K562 (cell line): ENCODE measurements around the gene ANKLE1. TPM values are rescaled to one million over a fixed set of nuclear protein-coding genes. Genes with fewer than 3 reads are reported as not detected.

Experiments
- FOXJ3 ChIP-seq: sonication (generic); formaldehyde crosslinking; IDR thresholded peaks from 2 replicates; pipeline ENCODE4 v1.4.0; 2020; ENCODE audit warnings: mild to moderate bottlenecking, missing genetic modification reagents
- HNRNPK ChIP-seq: fragments of 200-400 bp; formaldehyde crosslinking; IDR thresholded peaks from one replicate; pipeline ENCODE4 v1.6.1; 2018; ENCODE audit warnings: mild to moderate bottlenecking, low read depth, low read length; ENCODE audit not compliant: poor library complexity, severe bottlenecking
- MAZ ChIP-seq, 2 experiments: fragments of 450-650 bp in 1 of 2; sonication (generic) in 1 of 2; formaldehyde crosslinking; IDR thresholded peaks in 1 of 2; conservative IDR thresholded peaks in 1 of 2; 2 replicates each; pipeline versions ENCODE4 v1.4.0 to v1.5.0; 2020; ENCODE audit warnings: mild to moderate bottlenecking in 1 of 2, missing genetic modification reagents in 1 of 2
- POLR2A ChIP-seq: fragments of 450-650 bp; conservative IDR thresholded peaks from 2 replicates; pipeline ENCODE4 v1.6.1; 2016
- TGIF2 ChIP-seq: sonication (generic); formaldehyde crosslinking; IDR thresholded peaks from 2 replicates; pipeline ENCODE4 v1.8.1; 2022; ENCODE audit warnings: mild to moderate bottlenecking, missing genetic modification reagents, moderate library complexity
- ZBTB7A ChIP-seq: IDR thresholded peaks from 2 replicates; pipeline ENCODE4 v1.6.1; 2011; ENCODE audit warnings: low read depth, mild to moderate bottlenecking, low read length, moderate library complexity, borderline replicate concordance; ENCODE audit not compliant: control insufficient read depth
- polyA plus RNA-seq, 8 experiments: library from polyadenylated mRNA; depleted of rRNA in 4 of 8; stranded (reverse) in 5 of 8; unstranded in 3 of 8; fragments of >200 nt; fragmentation: Nextera tagmentation in 2 of 8; fragmentation: Illumina TruSeq in 1 of 8; extraction: Ambion mirVana in 2 of 8; extraction: Trizol in 1 of 8; gene quantifications; 2 replicates each; pipeline versions ENCODE4 v1.2.1 to v1.2.3, GENCODE V29; 2011 to 2014; ENCODE audit warnings: inconsistent platforms in 1 of 8, missing spikeins in 1 of 8
- total RNA-seq, 7 experiments: library from RNA; depleted of rRNA in 6 of 7; stranded (reverse); fragments of >200 nt in 6 of 7; fragmentation: Illumina TruSeq in 2 of 7; extraction: Trizol in 2 of 7; gene quantifications; 2 replicates each; pipeline versions ENCODE4 v1.2.1 to v1.2.3, GENCODE V29; 2011 to 2021; ENCODE audit warnings: low replicate concordance in 1 of 7
- TF ChIP-seq, protein P1 (sequence below), 2 experiments: fragments of 450-650 bp; IDR thresholded peaks; 2 replicates each; pipeline ENCODE4 v1.6.1; 2016; ENCODE audit warnings: mild to moderate bottlenecking in 2 of 2, borderline replicate concordance in 1 of 2, low read depth in 1 of 2, moderate library complexity in 1 of 2
- TF ChIP-seq, protein P2 (sequence below), 3 experiments: IDR thresholded peaks in 2 of 3; conservative IDR thresholded peaks in 1 of 3; 2 replicates each; pipeline ENCODE4 v1.5.1; 2011 to 2012; ENCODE audit warnings: low read length in 3 of 3, mild to moderate bottlenecking in 3 of 3, control low read depth in 2 of 3, improper control_type of control experiment in 1 of 3, inconsistent platforms in 1 of 3, low read depth in 1 of 3, mixed read lengths in 1 of 3, moderate library complexity in 1 of 3; ENCODE audit not compliant: insufficient read depth in 2 of 3
- TF ChIP-seq, protein P3 (sequence below): sonication (generic); formaldehyde crosslinking; IDR thresholded peaks from 2 replicates; pipeline ENCODE4 v1.8.0; 2022; ENCODE audit warnings: missing genetic modification reagents, mild to moderate bottlenecking, moderate library complexity, borderline replicate concordance
- TF ChIP-seq, protein P4 (sequence below): conservative IDR thresholded peaks from 2 replicates; pipeline ENCODE4 v1.6.1; 2011; ENCODE audit warnings: low read depth, mild to moderate bottlenecking, low read length; ENCODE audit not compliant: control insufficient read depth
- TF ChIP-seq, protein P5 (sequence below): fragments of 450-650 bp; formaldehyde crosslinking; IDR thresholded peaks from 2 replicates; pipeline ENCODE4 v1.4.0; 2022; ENCODE audit warnings: missing genetic modification characterization

Gene ANKLE1
- total and polyA plus RNA-seq, 9 of the 15 experiments (the other 6 are each of a cell fraction or from before 2014, with no cell fraction given): 0.63 to 9.2 (median 2.9) TPM

DNA sequence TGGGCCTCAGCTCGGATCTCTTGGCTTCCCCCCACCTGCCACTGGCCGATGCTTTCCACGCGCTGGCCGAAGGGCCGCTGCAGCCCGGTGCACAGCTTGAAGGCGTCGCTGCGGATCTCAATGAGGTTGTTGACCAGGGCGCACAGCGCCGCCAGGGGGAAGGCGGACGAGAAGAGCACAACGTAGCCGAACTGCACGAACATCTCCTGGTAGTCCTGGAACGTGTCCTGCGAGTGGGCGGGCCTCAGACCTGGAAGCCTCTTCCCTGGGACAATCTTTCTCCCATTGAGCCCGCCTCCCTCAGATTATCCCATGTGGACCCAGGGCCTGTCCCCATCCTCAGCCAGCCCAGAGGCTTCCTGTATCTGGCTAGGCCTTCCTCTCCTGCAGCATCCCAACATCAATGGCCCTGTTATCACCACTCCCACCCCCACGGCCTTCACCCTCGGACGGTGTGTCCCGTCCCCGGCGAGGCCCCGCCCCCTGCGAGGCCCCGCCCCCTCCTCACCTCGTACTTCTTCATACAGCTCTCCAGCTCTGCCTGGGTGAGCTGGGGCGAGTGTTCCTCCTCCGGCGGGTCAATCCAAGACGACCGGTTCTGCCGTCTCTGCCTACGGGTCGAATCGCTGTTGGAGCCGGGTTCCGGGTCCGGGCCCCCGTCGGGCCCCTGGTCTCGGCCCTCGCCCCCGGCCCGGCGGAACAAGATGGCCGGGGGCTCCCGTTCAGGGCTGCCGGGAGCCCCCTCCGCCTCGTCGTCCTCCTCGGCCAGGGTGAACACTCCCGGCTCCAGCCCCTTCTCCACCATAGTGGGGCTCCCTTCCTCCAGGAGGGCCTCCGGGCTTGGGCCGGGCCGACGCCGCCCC, 46.2 kb downstream of the ANKLE1 start (continued):
- TF ChIP-seq, protein P1, sequence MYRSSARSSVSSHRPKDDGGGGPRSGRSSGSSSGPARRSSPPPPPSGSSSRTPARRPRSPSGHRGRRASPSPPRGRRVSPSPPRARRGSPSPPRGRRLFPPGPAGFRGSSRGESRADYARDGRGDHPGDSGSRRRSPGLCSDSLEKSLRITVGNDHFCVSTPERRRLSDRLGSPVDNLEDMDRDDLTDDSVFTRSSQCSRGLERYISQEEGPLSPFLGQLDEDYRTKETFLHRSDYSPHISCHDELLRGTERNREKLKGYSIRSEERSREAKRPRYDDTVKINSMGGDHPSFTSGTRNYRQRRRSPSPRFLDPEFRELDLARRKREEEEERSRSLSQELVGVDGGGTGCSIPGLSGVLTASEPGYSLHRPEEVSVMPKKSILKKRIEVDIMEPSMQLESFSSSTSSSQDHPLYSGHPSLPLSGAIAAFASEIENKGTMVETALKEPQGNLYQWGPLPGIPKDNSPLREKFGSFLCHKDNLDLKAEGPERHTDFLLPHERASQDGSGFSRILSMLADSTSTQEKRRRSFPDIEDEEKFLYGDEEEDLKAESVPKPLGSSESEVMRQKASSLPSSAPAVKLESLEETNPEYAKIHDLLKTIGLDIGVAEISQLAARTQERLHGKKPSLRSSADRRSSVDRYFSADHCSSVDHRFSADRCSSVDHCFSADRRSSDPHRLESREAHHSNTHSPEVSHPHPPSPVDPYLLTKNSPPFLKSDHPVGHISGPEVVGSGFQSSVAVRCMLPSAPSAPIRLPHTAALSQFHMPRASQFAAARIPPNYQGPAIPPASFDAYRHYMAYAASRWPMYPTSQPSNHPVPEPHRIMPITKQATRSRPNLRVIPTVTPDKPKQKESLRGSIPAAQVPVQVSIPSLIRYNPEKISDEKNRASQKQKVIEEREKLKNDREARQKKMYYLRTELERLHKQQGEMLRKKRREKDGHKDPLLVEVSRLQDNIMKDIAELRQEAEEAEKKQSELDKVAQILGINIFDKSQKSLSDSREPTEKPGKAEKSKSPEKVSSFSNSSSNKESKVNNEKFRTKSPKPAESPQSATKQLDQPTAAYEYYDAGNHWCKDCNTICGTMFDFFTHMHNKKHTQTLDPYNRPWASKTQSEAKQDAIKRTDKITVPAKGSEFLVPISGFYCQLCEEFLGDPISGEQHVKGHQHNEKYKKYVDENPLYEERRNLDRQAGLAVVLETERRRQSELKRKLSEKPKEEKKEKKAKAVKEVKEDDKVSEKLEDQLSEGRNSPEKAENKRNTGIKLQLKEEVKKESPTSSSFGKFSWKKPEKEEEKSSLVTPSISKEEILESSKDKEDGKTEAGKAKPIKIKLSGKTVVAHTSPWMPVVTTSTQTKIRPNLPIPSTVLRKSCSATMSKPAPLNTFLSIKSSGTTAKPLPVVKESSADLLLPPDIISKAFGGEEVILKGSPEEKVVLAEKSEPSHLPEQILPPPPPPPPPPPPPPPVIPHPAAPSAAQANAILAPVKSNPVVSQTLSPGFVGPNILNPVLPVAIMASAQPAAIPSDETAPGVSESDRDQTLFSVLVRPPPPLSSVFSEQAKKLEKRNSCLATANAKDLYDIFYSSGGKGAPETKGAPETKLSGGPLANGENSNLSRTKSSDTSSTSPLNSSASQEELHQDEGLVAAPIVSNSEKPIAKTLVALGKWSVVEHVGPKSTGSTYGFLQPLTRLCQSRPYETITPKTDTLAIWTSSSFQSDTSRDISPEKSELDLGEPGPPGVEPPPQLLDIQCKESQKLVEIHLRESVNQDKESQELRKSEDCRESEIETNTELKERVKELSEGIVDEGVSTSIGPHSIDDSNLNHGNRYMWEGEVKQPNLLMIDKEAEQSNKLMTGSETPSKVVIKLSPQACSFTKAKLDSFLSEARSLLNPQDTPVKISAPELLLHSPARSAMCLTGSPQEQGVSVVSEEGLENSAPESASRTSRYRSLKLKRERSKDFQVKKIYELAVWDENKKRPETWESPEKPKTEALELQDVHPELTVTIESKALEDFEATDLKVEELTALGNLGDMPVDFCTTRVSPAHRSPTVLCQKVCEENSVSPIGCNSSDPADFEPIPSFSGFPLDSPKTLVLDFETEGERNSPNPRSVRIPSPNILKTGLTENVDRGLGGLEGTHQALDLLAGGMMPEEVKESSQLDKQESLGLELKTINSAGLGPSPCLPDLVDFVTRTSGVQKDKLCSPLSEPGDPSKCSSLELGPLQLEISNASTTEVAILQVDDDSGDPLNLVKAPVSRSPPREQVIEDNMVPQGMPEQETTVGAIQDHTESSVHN (IDR thresholded peaks at IDR 0.05; ENCODE audit: borderline replicate concordance in 1 of 2, low read depth in 1 of 2): no peak
- TF ChIP-seq, protein P2, sequence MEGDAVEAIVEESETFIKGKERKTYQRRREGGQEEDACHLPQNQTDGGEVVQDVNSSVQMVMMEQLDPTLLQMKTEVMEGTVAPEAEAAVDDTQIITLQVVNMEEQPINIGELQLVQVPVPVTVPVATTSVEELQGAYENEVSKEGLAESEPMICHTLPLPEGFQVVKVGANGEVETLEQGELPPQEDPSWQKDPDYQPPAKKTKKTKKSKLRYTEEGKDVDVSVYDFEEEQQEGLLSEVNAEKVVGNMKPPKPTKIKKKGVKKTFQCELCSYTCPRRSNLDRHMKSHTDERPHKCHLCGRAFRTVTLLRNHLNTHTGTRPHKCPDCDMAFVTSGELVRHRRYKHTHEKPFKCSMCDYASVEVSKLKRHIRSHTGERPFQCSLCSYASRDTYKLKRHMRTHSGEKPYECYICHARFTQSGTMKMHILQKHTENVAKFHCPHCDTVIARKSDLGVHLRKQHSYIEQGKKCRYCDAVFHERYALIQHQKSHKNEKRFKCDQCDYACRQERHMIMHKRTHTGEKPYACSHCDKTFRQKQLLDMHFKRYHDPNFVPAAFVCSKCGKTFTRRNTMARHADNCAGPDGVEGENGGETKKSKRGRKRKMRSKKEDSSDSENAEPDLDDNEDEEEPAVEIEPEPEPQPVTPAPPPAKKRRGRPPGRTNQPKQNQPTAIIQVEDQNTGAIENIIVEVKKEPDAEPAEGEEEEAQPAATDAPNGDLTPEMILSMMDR (IDR thresholded peaks at IDR 0.05 in 2 of 3, conservative IDR thresholded peaks at IDR 0.05 in 1 of 3; ENCODE audit: insufficient read depth in 2 of 3, low read depth in 1 of 3, low read length in 3 of 3): peak in 1 of 3 experiments; percentile 31; a peak in 1 of 6 replicates
- TF ChIP-seq MAZ (CRISPR knock-in tag; conservative IDR thresholded peaks at IDR 0.05 in 1 of 2, IDR thresholded peaks at IDR 0.05 in 1 of 2) (0 out of 4 replicates have a peak, but pooled peaks of 1 of the 2 experiments have one; percentile 11), TGIF2 (no peak), FOXJ3 (no peak), ZBTB7A (peak; percentile 40; the same call in 1 of the 2 replicates), POLR2A (peak; percentile 43; the same call in 1 of the 2 replicates), HNRNPK (no peak)
- TF ChIP-seq, protein P3, sequence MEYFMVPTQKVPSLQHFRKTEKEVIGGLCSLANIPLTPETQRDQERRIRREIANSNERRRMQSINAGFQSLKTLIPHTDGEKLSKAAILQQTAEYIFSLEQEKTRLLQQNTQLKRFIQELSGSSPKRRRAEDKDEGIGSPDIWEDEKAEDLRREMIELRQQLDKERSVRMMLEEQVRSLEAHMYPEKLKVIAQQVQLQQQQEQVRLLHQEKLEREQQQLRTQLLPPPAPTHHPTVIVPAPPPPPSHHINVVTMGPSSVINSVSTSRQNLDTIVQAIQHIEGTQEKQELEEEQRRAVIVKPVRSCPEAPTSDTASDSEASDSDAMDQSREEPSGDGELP: peak; percentile 10; the same call in 1 of the 2 replicates
- TF ChIP-seq, protein P4, sequence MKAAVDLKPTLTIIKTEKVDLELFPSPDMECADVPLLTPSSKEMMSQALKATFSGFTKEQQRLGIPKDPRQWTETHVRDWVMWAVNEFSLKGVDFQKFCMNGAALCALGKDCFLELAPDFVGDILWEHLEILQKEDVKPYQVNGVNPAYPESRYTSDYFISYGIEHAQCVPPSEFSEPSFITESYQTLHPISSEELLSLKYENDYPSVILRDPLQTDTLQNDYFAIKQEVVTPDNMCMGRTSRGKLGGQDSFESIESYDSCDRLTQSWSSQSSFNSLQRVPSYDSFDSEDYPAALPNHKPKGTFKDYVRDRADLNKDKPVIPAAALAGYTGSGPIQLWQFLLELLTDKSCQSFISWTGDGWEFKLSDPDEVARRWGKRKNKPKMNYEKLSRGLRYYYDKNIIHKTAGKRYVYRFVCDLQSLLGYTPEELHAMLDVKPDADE: no peak
- TF ChIP-seq, protein P5, sequence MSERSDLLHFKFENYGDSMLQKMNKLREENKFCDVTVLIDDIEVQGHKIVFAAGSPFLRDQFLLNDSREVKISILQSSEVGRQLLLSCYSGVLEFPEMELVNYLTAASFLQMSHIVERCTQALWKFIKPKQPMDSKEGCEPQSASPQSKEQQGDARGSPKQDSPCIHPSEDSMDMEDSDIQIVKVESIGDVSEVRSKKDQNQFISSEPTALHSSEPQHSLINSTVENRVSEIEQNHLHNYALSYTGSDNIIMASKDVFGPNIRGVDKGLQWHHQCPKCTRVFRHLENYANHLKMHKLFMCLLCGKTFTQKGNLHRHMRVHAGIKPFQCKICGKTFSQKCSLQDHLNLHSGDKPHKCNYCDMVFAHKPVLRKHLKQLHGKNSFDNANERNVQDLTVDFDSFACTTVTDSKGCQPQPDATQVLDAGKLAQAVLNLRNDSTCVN (CRISPR knock-in tag): no peak
